Stimulated activated CD4-positive, alpha-beta T cell treated with anti-CD3 and anti-CD28 coated beads, Interleukin-4, amount 100 ng/mL, for 24 hours (primary cell): Measurements from ENCODE around the gene PPOX.

ENCODE experiments used
- DNase-seq: peaks from one replicate; pipeline ENCODE4 v3.0.0-alpha.2; 2020

Gene PPOX

DNA sequence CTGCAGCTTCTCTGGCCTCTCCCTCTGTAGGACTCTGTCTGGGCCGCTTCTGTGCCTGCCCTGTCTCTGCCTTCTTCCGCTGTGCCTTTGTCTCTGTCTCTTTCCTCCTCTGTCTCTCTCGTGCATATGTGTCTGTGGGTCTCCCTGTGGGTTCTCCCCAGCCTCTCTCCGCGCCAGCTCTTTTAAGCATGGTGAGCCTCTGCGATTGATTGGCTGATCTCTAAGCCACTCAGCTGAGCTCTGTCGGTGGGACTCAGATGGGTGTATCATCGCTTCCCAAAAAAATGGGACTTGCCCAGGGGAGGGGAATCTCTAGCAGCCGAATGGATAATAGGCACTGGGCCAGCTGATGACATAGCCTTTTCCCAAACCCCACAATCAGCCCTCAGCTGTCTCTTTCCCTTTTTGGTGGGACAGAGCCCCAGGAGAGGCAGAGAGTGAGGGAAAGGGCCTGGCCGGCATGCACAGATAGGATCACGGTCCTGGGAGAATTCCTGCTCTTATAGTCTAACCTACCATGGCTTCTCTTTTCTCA, 32.7 kb downstream of the PPOX start, which contains the start of gene ADAMTS4:
Gene ADAMTS4 (minus strand): TSS at position 158 of the 535 bp plus-strand sequence. CDS start 427 bp downstream, outside the sequence.
- no peak for DNase-seq

DNA sequence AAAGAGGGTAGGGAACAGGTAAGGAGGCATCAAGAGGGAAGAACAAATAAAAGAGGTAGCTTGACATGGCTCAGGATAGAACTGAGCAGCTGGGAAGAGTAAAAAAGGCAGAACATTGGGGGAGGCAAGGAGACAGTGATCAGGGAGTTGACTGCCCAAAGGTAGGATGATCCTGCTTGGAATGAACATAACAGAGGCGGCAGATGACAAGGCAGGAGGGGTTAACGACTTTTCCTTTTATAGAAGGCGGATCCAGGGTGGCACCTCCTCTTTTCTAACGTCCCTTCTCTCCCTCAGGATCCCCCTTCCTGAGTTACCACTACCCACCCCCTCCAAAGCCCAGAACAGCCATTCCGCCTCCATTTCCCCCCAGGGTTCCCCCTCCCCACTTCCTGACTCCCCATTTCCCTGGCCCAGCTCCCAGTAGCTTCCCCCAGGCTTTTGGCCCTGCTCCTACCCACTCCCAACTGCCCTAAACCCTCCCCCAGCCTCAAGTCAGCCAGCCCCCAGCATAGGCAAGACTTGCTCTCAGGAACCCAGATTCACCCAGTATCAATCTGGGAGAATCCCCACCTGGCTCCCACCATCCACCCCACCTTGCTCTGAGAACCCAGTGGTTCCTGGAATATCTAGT, 33.4 kb downstream of the PPOX start:
- DNase-seq = no peak

DNA sequence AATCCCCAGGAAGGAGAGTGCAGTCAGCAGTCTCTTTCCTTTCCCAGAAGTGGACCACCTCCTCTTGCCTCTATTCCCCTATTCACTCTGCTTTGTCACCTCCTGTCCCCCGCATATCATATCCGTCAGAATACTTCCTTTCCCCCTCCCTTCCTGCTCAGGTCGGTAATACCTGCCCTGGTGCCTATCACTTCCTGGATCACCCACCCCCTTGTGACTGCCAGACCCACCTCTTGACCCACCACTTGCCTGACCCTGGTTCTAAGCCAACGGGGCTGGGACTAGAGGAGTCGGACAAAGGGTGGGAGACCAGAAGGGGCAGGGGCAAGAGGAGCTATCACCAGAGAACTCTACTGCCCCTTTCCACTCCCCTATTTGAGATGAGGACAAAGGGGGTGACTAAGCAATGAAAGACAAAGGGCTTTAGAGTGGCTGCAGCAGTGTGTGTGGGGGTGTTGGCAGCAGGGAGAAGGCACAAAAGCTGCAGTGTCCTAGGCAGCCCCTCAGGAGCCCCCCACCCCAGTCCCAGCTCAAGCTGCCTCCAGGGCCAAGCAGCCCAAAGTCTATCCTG, 34.3 kb downstream of the PPOX start:
- no peak for DNase-seq

DNA sequence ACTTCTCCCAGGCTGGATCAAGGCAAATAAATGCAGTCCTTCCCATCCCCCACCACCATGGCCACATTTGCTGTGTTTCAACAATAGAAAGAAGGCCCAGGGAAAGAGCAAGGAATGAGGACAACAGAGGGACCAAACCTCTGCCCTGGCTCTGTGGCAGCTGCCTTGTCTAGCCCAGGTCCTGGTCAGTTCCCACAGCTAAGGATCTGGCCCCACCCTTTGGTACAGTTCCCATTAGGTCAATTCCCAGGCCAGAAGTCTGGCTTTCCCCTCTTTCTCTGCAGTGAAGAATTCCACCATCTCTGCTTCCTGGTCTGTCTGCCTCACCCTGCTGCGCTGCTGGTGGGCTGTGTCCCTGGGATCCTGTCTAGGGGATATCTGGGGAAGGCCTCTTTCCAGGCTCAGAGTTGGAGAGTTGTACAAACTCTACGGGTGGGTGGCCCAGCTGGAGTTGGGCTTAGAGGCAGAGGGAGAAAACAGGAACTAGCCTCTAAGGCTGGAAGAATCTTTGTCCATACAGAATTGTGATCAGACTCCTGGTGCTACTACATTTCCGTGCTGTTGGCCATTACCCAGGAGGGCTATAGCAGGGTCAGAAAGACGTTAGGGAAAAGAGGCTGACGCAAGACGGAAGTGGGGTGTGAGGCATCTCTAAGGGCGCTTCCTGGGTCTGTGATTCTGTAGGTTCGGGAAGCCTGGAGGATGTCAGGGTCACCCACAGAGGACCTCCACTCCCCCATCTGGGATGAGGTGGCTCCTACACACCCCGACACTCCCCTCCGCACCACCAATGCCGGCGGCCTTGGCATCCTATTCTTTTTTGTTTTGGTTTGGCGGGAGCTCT, 35.0 kb downstream of the PPOX start:
- no peak for DNase-seq

DNA sequence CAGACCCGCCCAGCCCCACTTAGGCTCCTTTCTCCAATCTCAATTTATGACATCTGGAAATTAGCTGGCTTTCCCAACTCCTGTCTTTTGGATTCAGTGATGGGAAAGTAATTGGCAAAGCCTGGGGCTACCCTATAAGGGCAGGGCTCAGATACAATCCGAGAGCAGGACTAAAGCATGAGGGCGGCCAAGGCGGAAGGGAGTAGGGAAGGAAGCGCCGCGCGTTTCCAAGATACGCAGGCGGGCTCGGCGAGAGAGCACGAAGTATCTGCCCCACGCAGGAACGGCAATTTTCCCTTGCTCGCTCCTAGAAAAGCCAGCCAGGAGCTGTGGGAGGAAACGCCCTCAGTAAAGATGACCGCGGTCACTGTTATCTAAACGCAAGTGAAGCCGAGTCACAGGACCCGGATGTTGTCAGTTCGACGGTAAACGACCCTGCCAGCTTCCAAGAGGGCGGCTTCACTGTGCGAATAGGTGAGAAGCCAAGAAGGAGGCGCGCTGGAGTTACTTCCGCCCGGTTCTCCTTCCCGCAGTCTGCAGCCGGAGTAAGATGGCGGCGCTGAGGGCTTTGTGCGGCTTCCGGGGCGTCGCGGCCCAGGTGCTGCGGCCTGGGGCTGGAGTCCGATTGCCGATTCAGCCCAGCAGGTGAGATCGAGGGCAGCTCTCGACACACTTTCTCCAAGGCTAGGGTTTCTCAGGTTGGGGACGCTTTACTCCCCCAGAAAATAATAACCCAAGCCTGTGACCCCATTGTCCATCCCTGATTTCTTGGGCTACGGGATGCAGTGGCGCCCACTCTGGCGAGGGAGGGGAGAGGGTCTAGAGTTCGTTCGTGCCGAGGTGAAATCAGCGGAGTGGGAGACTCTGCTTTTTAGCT, 35.8 kb downstream of the PPOX start, which contains the start of gene NDUFS2:
Gene NDUFS2 (plus strand): TSS at position 532 of the 877 bp plus-strand sequence. CDS start 19 bp downstream, at position 551.
- peak; percentile 97 for DNase-seq

DNA sequence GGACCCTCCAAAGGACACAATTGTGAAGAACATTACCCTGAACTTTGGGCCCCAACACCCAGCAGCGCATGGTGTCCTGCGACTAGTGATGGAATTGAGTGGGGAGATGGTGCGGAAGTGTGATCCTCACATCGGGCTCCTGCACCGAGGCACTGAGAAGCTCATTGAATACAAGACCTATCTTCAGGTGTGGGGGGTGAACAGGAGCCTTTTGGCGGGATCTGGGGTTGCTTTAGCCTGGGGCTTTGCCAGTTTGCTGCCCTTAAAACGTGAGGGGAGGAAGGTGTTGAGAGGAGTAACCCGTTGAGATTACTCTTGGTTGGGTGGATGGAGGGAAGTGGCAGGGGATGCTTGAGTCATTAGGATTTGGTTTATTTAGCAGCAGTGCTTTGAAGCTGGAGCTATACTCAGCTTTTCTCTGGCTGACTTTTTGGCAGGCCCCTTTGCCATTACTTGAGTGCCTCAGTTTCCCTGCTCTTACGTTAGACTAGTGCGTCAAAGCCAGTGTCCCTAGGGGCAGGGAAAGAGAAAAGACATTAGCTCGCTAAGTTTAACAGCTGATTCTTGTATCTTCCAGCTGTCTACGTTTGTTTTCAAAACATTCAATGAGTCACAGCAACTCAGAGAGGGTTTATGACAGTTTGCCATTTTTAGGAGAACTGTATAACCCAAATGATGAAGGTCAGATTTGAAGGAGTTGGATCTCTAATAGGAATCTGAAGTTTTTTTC, 40.4 kb downstream of the PPOX start:
- no peak for DNase-seq

DNA sequence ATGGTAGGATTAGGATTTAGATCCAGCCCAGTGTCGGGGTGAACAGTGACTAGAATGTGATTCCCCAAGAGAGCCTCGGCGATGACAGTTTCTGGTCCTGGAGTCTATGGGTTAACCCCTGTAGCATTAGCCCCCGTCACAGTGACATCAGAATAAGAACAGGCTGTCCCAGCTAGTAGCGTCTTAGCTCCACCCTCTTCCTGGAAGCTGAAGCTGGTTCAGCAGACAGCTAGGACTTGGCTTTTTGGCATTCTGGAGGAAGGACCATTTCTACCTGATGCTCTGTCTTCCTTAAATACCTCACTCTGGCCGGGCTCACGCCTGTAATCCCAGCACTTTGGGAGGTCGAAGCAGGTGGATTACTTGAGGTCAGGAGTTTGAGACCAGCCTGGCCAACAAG, 40.9 kb downstream of the PPOX start:
- no peak for DNase-seq

DNA sequence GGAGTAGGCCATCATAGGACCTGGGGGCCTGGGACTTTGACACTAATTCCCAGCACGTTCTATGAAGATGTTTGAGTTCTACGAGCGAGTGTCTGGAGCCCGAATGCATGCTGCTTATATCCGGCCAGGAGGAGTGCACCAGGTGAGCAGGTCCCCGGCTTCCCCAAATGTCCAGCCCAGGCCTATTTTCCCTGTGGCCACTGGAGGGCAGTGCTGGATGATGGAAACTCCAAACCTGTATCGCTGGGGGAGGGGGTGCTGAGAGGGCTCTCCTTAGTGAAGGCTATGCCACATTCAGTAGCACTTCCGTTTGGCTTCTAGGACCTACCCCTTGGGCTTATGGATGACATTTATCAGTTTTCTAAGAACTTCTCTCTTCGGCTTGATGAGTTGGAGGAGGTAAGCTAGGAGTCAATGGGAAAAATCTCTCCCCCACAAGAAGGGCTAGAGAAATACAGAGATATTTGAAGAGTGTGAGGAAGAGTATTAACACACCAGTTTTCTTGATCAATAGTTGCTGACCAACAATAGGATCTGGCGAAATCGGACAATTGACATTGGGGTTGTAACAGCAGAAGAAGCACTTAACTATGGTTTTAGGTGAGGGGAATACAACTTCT, 43.7 kb downstream of the PPOX start:
- DNase-seq = peak; percentile 79

DNA sequence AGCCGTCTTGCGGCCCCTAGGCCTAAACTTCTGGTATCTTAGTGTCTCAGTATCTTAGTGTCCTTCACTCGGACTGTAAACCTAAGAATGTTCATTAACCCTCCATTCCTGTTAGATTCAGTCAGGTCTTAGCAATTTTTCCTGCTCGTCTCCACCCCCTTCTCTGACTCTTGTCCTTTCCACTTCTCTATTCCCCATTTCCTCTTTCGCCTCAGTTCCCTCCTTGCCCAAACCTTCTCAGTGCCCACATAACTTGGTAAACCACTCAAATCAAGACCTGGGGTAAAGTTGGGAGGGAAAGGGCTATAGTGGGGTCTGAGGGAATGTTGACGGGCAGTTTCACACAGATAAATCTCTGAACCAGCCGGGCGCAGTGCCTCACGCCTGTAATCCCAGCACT, 48.1 kb downstream of the PPOX start:
- no peak for DNase-seq

DNA sequence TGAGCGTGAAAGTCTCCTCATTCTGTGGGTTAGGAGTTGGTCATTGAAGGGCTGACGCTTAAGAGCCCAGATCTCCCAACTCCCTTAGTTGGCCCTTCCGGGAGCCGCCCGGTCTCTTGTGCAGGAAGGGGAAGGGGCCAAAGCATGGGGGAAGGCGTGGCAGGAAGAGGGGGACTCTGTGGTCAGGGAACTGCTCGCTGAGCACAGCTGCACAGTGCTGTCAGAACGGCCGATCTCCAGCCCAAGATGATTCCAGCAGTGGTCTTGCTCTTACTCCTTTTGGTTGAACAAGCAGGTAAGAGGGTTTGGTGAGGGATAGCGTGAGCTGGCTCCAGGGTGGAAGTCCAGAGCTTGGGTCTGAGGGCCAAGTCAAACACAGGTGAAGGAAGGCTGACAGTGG, 48.9 kb downstream of the PPOX start, which contains the start of gene FCER1G:
Gene FCER1G (plus strand): TSS at position 220 of the 400 bp plus-strand sequence. CDS start 27 bp downstream, at position 247.
- DNase-seq = no peak

DNA sequence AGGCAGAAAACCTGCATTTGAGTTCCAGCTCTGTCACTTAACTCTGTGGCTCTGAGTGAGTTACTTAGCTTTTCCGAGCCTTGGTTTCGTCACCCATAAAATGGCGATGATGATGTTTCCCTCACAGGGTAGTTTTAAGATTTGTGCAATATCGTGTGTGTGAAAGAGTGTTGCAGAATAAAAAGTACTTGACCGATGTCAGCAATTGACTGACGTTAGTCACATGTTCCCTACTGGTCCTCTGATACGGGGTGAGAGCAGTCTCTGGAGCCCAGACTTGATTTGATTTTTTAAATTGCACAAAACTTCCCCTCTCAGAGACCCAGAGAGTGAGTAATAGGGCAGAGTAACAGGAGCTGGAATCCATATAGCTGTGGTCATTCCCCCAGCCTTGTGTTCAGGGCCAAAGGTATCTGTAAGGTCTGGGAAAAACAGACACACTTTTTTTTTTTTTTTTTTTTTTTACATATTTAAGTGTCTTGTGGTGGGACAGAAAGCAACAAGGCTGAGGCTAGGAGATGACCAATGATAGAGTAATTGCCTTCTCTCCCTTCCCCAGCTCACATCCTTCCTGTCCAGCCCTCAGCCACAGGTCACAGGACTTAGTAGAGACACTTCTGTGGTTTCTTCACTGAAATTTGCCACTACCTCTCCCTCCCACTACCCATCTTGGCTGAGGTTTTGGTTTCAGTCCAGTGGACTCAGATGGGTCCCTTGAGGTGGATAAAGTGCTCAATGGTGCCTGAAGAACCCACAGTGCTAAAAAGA, 50.9 kb downstream of the PPOX start:
- no peak for DNase-seq

DNA sequence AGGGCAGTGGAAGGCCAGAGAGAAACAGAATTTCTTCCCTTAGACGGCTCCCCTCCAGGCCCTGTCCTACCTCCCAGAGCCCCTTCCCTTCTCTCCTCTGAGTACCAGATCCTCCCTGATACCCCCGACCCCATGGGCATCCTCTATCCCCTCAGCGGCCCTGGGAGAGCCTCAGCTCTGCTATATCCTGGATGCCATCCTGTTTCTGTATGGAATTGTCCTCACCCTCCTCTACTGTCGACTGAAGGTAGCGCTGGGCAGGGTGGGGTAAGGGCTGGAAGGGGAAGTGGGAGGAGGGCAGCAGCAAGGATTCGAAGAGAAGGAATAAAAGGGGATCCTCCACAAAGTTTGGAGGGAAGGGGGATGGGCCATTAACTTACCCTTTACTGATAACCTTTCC, 51.6 kb downstream of the PPOX start:
- DNase-seq = no peak

DNA sequence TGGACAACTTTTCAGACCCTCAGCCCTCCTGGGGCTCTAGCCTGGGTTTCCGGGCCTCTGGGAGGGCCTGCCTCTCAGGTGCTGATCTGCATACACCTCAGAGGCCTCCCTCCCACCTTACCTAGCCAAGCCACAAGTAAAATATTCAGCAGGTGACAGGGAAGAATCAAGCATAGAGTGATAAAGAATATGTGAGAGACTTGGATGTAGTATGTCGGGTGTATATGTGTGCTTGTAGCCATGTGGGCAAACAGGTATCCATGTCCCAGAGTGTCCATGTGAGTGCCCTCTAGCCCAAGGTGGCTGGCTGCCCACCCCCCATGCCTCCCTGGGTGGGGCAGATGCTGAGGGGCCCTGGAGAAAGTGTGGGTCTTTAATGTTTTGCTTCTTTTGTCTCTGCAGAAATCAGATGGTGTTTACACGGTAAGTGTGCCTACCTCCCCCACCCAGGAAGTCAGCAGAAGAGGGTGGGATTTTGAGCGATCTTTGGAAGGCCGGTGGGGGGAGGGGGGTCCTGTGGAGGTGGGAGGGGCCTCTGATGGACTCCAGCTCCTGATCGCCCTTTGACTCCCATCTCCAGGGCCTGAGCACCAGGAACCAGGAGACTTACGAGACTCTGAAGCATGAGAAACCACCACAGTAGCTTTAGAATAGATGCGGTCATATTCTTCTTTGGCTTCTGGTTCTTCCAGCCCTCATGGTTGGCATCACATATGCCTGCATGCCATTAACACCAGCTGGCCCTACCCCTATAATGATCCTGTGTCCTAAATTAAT, 52.3 kb downstream of the PPOX start:
- DNase-seq = no peak

DNA sequence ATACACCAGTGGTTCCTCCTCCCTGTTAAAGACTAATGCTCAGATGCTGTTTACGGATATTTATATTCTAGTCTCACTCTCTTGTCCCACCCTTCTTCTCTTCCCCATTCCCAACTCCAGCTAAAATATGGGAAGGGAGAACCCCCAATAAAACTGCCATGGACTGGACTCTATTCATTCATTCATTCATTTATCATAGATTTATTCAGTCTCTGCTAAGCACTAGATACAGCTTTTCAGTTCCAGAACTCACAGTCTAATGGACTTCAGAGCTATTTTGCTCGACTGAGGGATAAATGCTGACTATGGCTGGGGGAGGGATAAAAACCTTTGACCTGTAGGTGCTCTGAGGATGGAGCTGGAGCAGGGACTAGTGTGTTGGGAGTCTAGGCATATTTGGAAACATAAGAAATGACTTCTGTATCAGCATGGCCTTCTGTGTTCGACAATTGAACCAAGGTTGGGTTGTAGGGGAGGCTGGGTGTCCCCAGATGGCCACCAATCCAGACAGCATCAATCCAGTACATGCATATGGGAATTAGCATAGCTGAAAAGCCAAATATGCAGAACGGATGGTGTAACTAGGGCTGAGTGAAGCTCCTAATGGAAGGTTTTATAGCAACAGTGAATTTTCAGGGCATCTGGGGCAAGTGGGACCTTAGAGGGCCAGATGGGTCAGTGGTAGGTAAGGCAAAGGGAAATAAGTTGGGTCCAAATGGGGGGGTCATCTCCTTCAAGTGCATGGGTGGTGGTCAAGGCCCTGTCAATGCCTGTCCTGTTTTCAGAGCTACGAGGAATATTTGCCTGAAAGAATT, 53.1 kb downstream of the PPOX start:
- no peak for DNase-seq

DNA sequence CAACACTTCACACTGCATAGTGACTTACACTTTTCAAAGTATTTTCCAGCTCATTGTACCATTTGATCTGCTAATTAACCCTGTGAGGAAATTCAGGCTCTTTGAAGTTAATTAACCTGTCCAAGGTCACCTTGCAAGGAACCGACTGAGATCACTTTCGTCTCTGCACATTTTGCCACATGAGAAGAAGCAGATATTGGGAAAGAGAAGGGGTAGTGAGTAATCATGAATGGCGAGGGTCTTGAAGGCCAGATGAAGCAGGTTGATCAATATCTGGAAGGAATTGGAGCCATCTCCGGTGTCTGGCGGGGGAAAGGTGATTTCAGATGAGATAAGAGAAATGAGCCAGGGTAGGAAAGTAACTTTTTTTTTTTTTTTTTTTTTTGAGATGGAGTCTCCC, 53.8 kb downstream of the PPOX start:
- DNase-seq = no peak
